DOHH2 (cell line): Measurements from ENCODE around the gene TRIM66.

Experiments used
- CTCF ChIP-seq: fragments of 200-600 bp; sonication (generic); IDR thresholded peaks from one replicate; pipeline ENCODE4 v1.5.1; 2014; ENCODE audit warnings: antibody characterized with exemption, mild to moderate bottlenecking, low read depth, low read length; ENCODE audit not compliant: poor library complexity, severe bottlenecking
- EZH2phosphoT487 ChIP-seq: fragments of 200-600 bp; sonication (generic); IDR thresholded peaks from 2 replicates; pipeline ENCODE4 v1.6.1; 2017; ENCODE audit warnings: borderline replicate concordance, mild to moderate bottlenecking, antibody characterized with exemption, low read length, moderate library complexity, mixed read lengths

GRCh38 chr11:8705146-8705545 lies 22.7 kb upstream of the TRIM66 start:
- TF ChIP-seq CTCF (no peak), EZH2phosphoT487 (no peak)
